Measurements from ENCODE around the gene UNC13B. TPM values are rescaled to one million over a fixed set of nuclear protein-coding genes. Genes with fewer than 3 reads are reported as not detected.
A peak's percentile ranks its signal among the peaks of the same experiment; 100 is the strongest.

Gene UNC13B
- total and polyA plus RNA-seq, 2 of the 8 experiments (the other 6 are each of a cell fraction or from before 2014, with no cell fraction given): 23.1 to 51.7 TPM

- Histone ChIP-seq H4K8ac (ENCODE audit: extremely low read depth, insufficient read depth, low read length) (0 out of 2 replicates have a peak overlapping the region, but pooled peaks have one; percentile 7), H2BK15ac (ENCODE audit: low read length) (no peak overlapping the region), H4K20me1 (replicated peaks in 1 of 2; ENCODE audit: control insufficient read depth in 1 of 2, insufficient read depth in 2 of 2, low read length in 2 of 2) (no peaks in the 10 kb centered on the region), H3K56ac (replicated peaks; ENCODE audit: insufficient read length, low read depth, low read length) (no peak overlapping the region), H3K4me2 (ENCODE audit: insufficient read depth in 1 of 2, low read depth in 2 of 2, low read length in 2 of 2) (peak overlapping the region; percentile 53 to 99), H2BK5ac (ENCODE audit: low read depth, low read length) (0 out of 2 replicates have a peak overlapping the region, but pooled peaks have one; percentile 10), H3K4ac (replicated peaks; ENCODE audit: insufficient read length, low read depth, low read length) (no peak overlapping the region), H3K23ac (ENCODE audit: insufficient read length) (no peak overlapping the region), H2BK12ac (ENCODE audit: low read depth, low read length) (no peak overlapping the region), H3K4me1 (replicated peaks in 1 of 4; ENCODE audit: control insufficient read depth in 3 of 4, insufficient read depth in 4 of 4, low read length in 3 of 4) (peaks cover 4 to 19% (median 10%) of the 10 kb centered on the region in 4 experiments; a peak in 6 of 7 replicates), H4K91ac (replicated peaks; ENCODE audit: insufficient read length, low read length) (no peak overlapping the region), H3K27ac (ENCODE audit: low read depth, low read length) (no peak overlapping the region), H3K4me3 (ENCODE audit: extremely low read depth in 1 of 4, insufficient read depth in 2 of 4, low read depth in 3 of 4, low read length in 4 of 4) (peak overlapping the region; percentile 49 to 79 (median 65); a peak in 7 of 8 replicates), H4K5ac (ENCODE audit: insufficient read length, low read depth, low read length) (no peak overlapping the region), H2AFZ (ENCODE audit: low read length) (peak overlapping the region; percentile 23; the same call in 1 of the 2 replicates), H3K27me3 (replicated peaks in 1 of 4; ENCODE audit: control insufficient read depth in 3 of 4, extremely low read depth in 1 of 4, insufficient read depth in 3 of 4, low read length in 3 of 4) (no peaks in the 10 kb centered on the region), H3K9me3 (ENCODE audit: insufficient read depth in 2 of 2, low read depth in 1 of 2, low read length in 1 of 2) (no peaks in the 10 kb centered on the region), H3K36me3 (ENCODE audit: control insufficient read depth in 2 of 4, insufficient read depth in 4 of 4, low read length in 3 of 4) (no peaks in the 10 kb centered on the region), H2BK120ac (replicated peaks; ENCODE audit: low read depth, low read length) (no peak overlapping the region), H2BK20ac (ENCODE audit: low read length) (no peak overlapping the region), H3K79me1 (ENCODE audit: low read depth, low read length) (no peaks in the 10 kb centered on the region), H3K9ac (replicated peaks in 1 of 4; ENCODE audit: extremely low read depth in 1 of 4, low read depth in 3 of 4, low read length in 3 of 4) (peak overlapping the region in 2 of 4 experiments; percentile 34 to 54; a peak in 5 of 7 replicates), H3K79me2 (ENCODE audit: control insufficient read depth in 1 of 2, insufficient read depth in 2 of 2, low read length in 2 of 2) (no peaks in the 10 kb centered on the region), H2AK5ac (ENCODE audit: low read depth, low read length) (no peak overlapping the region), H3K14ac (ENCODE audit: insufficient read length) (no peak overlapping the region), H3K23me2 (ENCODE audit: low read depth, low read length) (peaks cover 18% of the 10 kb centered on the region), H3K18ac (ENCODE audit: extremely low read depth, low read length) (no peak overlapping the region; the same call in 1 of the 2 replicates)
- FAIRE-seq: peak; percentile 68
- DNase-seq (ENCODE audit: low read depth in 1 of 2, low spot score in 2 of 2): peak; percentile 83 to 87
- ChIA-PET POLR2A (ENCODE audit: partially characterized antibody) (interaction anchor here (0.6 to 2.7 kb wide), 4 partner anchors 14 to 142 kb away, joined by 3 to 8 read pairs (median 4); partner anchors contain the start of genes STOML2 and UNC13B), CTCF (ENCODE audit: partially characterized antibody) (interaction anchor here (0.6 to 5.5 kb wide), 35 partner anchors 9 to 652 kb away, joined by 3 to 26 read pairs (median 4); no protein-coding TSS in a partner anchor)
- WGBS, 2 experiments (ENCODE audit: extremely low coverage in 1 of 2, insufficient coverage in 1 of 2, insufficient read length in 1 of 2, insufficient replicate concordance in 2 of 2, low coverage in 1 of 2, low lambda C conversion rate in 2 of 2, missing lambda C conversion rate in 1 of 2): 14% methylated on average over 30 of the region's 30 CpGs; no CpG with 5 or more reads in 1 of the 2 experiments
- TF ChIP-seq SIN3A (conservative IDR thresholded peaks at IDR 0.05 in 1 of 2, IDR thresholded peaks at IDR 0.05 in 1 of 2; ENCODE audit: low read depth in 1 of 2, low read length in 2 of 2): 0 out of 4 replicates have a peak, but pooled peaks of 1 of the 2 experiments have one; percentile 36
- TF ChIP-seq, protein P1, sequence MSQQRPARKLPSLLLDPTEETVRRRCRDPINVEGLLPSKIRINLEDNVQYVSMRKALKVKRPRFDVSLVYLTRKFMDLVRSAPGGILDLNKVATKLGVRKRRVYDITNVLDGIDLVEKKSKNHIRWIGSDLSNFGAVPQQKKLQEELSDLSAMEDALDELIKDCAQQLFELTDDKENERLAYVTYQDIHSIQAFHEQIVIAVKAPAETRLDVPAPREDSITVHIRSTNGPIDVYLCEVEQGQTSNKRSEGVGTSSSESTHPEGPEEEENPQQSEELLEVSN (IDR thresholded peaks at IDR 0.05): 0 out of 2 replicates have a peak, but pooled peaks have one; percentile 18
- 0 out of 2 replicates have a peak, but pooled peaks have one; percentile 5 for TF ChIP-seq SP4 (IDR thresholded peaks at IDR 0.05; ENCODE audit: low read length)
- 0 out of 2 replicates have a peak, but pooled peaks have one; percentile 28 for TF ChIP-seq CREB1 (IDR thresholded peaks at IDR 0.05)
- TF ChIP-seq PHF8 (conservative IDR thresholded peaks at IDR 0.05; ENCODE audit: low read depth, low read length): no peak
- peak; percentile 42 for TF ChIP-seq TAF1 (IDR thresholded peaks at IDR 0.05; ENCODE audit: low read depth, low read length)
- no peak for TF ChIP-seq SRF (IDR thresholded peaks at IDR 0.05; ENCODE audit: low read depth, low read length)
- TF ChIP-seq RBBP5 (IDR thresholded peaks at IDR 0.05; ENCODE audit: borderline replicate concordance, low read depth, low read length): no peak
- TF ChIP-seq KDM5A (IDR thresholded peaks at IDR 0.05; ENCODE audit: low read length): peak; percentile 62
- TF ChIP-seq CBX5 (IDR thresholded peaks at IDR 0.05; ENCODE audit: low read depth, low read length): no peak
- no peak for TF ChIP-seq ASH2L (IDR thresholded peaks at IDR 0.05; ENCODE audit: low read length)
These were observed 44.8 kb upstream of the UNC13B start for GRCh38 chr9:35116898-35117551.
